Hematopoietic multipotent progenitor cell (in vitro differentiated cells): ENCODE measurements around the gene DAG1. TPM values are rescaled to one million over a fixed set of nuclear protein-coding genes. Genes with fewer than 3 reads are reported as not detected.

Experiments used
- DNase-seq, 3 donors: peaks; one replicate each; pipeline ENCODE4 v3.0.0-alpha.2; 2011 to 2015; ENCODE audit warnings: low read depth in 2 of 3, low spot score in 2 of 3
- total RNA-seq: library from RNA; depleted of rRNA; stranded (reverse); fragments of >200 nt; gene quantifications from one replicate; pipeline ENCODE4 v1.2.3, GENCODE V29; 2012

The DAG1 gene
- total RNA-seq, 1 donor = 18.3 TPM

DNA sequence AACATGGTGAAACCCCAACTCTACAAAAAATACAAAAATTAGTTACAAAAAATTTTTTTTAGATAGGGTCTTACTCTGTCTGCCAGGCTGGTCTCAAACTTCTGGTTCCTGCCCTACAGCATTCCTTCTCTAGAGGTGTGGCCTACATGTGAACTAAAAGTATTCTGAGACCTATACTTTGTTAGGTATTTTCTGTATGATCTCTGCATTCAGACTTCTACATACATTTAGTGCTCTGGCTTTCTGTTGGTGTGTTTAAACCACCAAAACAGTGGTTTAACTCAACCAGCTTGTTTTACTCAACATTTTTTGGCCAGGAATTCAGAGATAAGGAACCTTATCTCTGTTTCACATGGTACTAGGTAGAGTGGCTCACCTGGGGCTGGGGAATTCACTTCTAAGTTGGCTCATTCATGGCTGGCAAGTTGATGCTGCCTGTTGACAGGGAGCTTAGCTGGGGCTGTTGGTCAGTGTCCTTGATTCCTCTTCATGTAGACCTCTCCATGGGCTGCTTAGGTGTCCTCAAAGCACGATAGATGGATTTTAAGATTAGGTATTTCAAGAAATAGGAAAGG lies 42.8 kb downstream of the DAG1 start:
- DNase-seq = no peak

DNA sequence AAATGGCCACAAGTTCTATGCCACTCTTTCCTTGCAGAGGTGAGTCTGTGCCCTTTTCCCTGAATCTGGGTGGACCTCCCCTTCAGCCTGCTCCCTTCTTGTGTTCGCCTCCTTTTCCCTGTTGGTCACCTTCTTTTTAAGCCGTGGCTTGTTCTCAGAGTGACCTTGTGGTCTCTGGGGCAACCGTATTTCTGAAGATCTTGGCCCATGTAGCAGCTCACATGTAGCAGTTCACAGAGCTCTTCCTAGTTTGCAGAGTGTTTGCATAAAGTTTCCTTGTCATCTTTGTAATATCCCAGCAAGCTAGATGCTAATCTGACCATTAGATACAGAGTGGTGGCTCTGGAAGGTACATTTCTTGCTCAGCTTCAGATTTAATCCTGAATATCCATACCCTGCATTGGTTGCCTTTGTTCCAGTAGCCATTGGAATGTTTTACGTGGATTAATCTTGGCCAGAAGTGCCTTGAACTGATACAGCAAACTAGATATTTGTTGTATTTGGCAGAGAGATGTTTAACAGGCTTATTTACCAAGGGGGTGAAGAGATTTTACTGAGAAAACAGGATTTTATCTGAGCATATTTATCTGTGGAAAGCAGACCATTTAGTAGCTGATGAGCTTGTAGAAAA lies 43.5 kb downstream of the DAG1 start:
- no peak for DNase-seq

DNA sequence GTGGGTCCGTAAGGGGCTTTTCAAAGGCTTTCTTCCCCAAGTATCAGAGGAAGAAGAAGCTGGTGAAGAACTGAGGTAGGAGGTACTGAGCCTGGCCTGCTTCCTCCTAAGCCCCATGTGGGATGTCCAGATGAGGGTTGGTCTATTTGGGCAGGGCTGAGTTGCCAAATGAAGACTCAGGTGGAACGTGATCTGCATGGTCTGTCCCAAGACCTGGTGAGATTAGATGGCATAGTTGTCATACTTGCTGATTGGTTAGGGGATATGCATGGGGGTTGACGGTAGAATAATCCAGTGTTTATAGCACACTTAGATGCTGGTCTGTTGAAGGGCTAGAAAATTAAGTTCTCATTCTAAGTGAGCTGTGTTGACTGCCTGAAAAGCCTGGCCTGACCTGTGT lies 47.9 kb downstream of the DAG1 start:
- no peak for DNase-seq

DNA sequence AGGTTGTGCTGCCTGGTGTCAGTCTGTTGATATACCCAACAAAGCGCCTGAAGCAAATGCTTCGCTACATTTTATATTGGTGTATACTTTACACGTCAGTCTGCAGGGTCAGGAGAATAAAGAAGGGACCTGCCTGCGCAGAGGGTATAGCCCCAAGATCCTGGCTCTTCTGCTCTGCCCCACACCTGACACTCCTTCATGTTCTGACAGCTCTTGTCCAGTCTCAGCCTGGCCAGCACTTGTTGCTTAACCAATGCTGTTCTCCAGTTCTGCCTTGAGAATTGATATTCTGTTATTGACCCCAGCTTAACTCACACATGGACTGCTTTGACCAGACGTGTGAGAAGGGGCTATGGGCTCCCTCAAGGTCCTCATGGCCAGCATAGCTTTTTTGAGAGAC lies 48.4 kb downstream of the DAG1 start:
- no peak for DNase-seq

DNA sequence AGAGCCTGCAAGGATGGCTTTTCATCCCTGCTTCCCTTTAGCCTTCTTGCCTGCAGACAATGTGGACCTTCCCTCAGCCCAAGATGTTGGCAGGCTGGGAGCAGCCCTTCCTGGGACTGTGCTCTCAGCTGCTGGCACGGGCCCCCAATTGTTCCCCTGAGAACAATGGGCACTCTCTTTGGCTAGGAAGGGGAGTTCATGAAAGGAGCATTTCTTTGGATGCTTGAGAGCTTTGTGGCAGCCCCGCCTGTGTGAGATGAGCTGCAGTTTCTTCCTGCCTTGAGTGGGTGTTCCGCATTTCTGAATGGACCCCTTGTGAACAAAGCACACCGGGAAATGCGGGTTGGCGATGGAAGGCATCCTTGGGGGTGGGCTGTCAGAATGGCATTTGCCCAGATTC lies 49.2 kb downstream of the DAG1 start:
- no peak for DNase-seq

DNA sequence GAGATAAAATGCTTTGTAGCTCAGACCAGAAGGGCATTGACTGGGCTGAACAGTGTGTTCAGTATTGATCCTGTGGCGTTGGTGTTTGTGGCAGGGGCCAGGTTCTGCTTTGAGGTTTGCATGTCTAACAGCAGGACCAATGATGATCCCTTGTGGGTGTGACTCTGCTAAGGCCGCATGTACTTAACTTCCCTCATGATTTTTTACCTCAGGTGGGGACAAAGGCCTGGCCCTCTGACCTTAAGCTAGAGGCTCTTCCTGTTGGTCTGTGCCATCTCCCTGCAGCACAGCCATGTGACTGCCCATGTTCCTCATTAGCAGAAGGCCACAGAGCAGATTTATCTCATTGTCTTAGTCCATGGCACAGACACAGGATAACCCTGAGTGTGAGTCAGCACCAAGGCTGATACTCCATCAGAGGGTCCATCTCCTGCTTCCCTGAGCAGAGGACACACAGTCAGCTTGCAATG lies 49.9 kb downstream of the DAG1 start:
- DNase-seq = no peak

DNA sequence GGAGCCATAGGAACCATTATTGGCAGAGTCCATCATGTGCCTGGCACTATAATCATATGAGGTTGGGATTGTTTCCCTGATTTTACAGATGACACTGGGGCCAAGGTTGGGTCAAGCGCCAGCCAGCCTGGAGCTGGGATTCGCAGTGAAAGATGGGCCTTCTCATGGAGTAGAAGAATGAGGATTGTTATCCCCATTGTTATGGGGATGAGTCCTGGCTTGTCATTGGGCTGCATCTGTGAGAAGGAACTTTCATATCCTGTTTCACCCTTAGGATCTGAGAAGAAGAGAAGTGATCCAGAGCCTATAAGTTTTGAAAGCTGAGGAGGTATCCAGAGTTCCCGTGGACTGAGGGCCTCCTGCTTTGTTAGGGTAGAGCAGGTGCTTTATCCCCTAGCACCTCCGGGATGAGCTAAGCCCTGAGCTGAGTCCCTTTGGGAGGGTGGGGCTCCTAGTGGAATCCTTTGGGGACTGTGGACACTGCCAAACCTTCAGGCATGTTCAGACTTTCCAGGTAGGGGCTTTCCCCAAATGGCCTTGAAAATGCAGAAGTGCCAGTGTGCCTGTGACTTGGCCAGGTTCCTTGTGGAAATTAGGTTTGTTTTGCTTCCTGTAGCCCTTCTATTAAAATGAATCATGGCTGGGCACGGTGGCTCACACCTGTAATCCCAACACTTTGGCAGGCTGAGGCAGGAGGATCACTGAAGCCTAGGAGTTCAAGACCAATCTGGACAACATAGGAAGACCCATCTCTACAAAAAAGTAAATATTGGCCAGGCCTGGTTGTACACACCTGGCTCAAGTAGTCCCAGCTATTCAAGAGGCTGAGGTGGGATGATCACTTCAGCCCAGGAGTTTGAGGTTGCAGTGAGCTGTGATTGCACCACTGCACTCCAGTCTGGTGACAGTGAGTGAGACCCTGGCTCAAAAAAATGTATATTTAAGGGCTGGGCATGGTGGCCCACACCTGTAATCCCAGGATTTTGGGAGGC lies 54.0 kb downstream of the DAG1 start:
- DNase-seq = peak in 1 of 3 donors; percentile 5

DNA sequence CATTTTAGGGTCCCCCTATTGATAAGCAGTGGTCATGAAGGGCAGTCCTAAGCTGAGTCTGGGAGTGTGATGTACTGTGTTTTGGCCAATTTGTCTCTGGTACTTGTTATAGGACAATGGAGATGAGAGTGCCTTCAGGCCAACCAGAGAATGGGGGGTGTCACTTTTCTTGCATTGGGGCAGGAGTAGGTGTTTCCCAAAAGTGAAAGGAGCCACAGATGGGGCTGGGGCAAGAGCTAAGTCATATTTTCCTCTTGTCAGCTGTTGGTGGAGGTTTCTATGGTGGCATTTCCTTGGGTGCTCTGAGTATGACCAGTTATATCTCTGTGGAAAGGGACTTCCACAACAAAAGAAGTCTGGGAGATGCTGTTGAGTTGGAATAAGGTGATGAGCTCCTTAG lies 59.5 kb downstream of the DAG1 start:
- no peak for DNase-seq

DNA sequence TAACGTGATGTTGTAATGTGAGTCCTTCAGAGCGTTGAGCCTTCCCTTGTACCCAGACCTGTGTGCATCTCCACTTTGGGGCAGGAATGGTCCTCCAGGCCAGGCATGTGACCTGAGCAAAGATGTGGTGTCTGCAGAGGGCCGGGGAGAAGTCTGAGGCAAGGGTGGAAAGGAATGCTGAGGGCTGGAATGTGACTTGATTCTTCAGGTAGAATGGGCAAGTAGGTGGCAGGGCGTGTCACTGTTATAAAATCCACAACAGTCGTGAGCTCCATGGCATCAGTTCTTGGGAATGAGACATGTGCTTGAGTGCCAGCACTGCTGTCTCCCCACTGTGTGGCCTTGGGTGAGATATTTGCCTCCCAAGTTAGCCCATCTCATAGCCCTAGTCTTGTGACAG lies 60.2 kb downstream of the DAG1 start:
- no peak for DNase-seq

DNA sequence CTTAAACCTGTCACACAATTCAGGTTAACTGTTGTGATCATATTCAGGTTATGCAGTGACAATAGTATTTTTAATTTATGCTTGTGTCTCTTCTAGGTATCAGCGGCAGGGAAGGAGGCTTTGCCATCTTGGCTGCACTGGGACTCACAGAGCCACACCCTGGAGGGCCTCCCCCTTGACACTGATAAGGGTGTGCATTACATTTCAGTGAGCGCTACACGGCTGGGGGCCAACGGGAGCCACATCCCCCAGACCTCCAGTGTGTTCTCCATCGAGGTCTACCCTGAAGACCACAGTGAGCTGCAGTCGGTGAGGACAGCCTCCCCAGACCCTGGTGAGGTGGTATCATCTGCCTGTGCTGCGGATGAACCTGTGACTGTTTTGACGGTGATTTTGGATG lies 60.6 kb downstream of the DAG1 start:
- no peak for DNase-seq

DNA sequence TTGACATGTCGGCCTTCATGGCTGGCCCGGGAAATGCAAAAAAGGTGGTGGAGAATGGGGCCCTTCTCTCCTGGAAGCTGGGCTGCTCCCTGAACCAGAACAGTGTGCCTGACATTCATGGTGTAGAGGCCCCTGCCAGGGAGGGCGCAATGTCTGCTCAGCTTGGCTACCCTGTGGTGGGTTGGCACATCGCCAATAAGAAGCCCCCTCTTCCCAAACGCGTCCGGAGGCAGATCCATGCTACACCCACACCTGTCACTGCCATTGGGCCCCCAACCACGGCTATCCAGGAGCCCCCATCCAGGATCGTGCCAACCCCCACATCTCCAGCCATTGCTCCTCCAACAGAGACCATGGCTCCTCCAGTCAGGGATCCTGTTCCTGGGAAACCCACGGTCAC lies 61.2 kb downstream of the DAG1 start:
- no peak for DNase-seq

DNA sequence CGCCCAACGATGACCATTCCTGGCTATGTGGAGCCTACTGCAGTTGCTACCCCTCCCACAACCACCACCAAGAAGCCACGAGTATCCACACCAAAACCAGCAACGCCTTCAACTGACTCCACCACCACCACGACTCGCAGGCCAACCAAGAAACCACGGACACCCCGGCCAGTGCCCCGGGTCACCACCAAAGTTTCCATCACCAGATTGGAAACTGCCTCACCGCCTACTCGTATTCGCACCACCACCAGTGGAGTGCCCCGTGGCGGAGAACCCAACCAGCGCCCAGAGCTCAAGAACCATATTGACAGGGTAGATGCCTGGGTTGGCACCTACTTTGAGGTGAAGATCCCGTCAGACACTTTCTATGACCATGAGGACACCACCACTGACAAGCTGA lies 61.6 kb downstream of the DAG1 start:
- no peak for DNase-seq

DNA sequence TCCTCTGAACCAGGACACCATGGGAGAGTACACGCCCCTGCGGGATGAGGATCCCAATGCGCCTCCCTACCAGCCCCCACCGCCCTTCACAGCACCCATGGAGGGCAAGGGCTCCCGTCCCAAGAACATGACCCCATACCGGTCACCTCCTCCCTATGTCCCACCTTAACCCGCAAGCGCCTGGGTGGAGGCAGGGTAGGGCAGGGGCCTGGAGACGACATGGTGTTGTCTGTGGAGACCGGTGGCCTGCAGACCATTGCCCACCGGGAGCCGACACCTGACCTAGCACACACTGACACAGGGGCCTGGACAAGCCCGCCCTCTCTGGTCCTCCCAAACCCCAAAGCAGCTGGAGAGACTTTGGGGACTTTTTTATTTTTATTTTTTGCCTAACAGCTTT lies 63.0 kb downstream of the DAG1 start:
- no peak for DNase-seq

DNA sequence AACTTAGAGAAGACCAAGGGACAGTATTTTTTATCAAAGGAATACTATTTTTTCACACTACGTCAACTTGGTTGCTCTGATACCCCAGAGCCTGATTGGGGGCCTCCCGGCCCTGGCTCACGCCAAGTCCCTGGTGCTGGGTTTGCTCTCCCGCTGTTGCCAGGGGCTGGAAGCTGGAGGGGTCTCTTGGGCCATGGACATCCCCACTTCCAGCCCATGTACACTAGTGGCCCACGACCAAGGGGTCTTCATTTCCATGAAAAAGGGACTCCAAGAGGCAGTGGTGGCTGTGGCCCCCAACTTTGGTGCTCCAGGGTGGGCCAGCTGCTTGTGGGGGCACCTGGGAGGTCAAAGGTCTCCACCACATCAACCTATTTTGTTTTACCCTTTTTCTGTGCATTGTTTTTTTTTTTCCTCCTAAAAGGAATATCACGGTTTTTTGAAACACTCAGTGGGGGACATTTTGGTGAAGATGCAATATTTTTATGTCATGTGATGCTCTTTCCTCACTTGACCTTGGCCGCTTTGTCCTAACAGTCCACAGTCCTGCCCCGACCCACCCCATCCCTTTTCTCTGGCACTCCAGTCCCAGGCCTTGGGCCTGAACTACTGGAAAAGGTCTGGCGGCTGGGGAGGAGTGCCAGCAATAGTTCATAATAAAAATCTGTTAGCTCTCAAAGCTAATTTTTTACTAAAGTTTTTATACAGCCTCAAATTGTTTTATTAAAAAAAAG lies 63.9 kb downstream of the DAG1 start:
- DNase-seq = no peak

DNA sequence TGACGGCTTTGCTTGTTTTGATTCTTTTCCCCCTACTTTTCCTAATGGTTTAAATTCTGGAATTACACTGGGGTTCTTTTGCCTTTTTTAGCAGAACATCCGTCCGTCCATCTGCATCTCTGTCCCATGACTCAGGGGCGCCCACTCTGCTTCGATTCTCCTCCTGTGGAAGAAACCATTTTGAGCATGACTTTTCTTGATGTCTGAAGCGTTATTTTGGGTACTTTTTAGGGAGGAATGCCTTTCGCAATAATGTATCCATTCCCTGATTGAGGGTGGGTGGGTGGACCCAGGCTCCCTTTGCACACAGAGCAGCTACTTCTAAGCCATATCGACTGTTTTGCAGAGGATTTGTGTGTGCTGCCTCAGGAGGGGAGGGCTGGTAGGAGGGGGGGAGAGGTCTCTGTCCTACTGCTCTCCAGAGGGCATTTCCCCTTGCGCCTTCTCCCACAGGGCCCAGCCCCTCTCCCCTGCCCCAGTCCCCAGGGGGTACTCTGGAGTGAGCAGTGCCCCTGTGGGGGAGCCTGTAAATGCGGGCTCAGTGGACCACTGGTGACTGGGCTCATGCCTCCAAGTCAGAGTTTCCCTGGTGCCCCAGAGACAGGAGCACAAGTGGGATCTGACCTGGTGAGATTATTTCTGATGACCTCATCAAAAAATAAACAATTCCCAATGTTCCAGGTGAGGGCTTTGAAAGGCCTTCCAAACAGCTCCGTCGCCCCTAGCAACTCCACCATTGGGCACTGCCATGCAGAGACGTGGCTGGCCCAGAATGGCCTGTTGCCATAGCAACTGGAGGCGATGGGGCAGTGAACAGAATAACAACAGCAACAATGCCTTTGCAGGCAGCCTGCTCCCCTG lies 64.7 kb downstream of the DAG1 start:
- DNase-seq = no peak

DNA sequence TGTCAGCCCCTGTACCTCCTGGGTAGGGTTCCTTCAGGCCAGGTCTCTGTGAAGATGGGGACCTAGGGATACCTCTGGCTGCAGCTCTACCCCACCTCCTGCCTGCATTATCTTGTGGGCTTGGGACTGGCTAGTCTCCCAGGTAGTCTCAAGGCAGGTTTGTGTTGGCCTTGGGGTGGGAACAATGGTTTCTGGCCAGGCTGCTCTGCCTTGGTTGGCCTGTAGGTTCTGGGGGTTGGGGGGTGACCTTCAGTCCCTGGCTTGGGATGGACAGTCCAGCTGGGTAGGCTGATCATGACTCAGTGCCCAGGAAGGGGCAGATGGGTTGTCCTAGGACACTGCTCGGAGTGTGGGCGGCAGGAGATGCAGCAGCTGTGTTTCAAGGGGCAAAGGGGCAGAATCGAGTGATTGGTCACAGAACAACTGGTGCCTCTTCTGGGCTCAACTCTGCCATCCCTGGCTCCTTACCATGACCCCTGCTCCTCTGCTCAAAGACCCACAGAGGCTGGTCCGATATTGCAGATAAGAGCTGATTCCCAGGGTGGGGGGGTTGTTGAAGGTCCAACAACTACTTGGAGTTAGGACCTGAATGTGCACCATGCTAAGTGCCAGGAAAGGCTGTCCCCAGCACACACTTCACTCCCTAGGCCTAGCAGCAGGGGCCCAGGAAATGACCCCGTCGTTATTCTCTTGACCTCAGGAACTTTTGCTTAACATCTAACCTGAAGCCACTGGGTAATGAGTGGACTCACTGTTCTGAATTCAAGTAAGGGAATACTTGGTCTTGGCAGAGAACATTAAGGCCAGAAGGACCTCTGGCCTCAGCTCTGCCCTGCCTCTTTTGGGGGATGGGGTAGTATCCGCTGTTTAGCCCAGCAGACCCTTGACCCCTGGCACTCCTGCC lies 66.2 kb downstream of the DAG1 start:
- no peak for DNase-seq

DNA sequence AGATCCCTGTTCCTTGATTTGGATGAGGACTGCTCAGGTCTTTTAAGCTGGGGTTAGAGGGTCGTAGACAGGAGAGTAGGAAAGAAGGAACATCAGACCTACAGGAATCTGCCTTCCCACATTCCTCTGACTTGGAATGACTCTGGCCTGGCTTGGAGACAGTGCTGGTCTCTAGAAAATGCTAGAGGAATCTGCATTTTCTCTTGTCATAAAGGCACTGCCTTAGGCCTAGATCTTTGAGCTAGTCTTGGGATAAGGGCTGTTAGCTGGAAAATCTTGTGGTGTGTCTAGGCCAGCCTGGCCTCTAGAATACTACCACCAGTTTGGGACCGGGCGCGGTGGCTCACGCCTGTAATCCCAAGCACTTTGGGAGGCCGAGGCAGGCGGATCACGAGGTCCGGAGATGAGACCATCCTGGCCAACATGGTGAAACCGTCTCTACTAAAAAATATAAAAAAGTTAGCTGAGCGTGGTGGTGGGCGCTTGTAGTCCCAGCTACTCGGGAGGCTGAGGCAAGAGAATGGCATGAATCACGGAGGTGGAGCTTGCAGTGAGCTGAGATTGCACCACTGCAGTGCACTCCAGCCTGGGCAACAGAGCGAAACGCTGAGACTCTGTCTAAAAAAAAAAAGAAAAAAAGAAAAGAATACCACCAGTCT lies 66.9 kb downstream of the DAG1 start:
- DNase-seq = no peak
